ENCODE measurements around the gene USF3. TPM values are rescaled to one million over a fixed set of nuclear protein-coding genes. Genes with fewer than 3 reads are reported as not detected.

The USF3 gene
- total RNA-seq (10 to 100 TPM; 18.2 to 19.0 TPM), polyA plus RNA-seq (ENCODE audit: insufficient read length in 6 of 6) (10 to 100 TPM; 15.4 to 19.6 (median 17.7) TPM)
- long read RNA-seq, donor 1, full-length matches to known transcripts: 7 of 24 reads
- long read RNA-seq, donor 1, partial matches to known transcripts: 17 of 24 reads
- long read RNA-seq, donor 1, other reads (novel, unspliced or antisense): 0 of 24 reads
- long read RNA-seq, donor 2, full-length matches to known transcripts: 9 of 9 reads
- long read RNA-seq, donor 2, partial matches to known transcripts: 0 of 9 reads
- long read RNA-seq, donor 2, other reads (novel, unspliced or antisense): 0 of 9 reads
- long read RNA-seq, donor 3, full-length matches to known transcripts: 1 of 1 reads
- long read RNA-seq, donor 3, partial matches to known transcripts: 0 of 1 reads
- long read RNA-seq, donor 3, other reads (novel, unspliced or antisense): 0 of 1 reads
- long read RNA-seq, donor 4: 0 reads
- long read RNA-seq, donor 5, full-length matches to known transcripts: 7 of 7 reads
- long read RNA-seq, donor 5, partial matches to known transcripts: 0 of 7 reads
- long read RNA-seq, donor 5, other reads (novel, unspliced or antisense): 0 of 7 reads
- long read RNA-seq, donor 6, full-length matches to known transcripts: 2 of 2 reads
- long read RNA-seq, donor 6, partial matches to known transcripts: 0 of 2 reads
- long read RNA-seq, donor 6, other reads (novel, unspliced or antisense): 0 of 2 reads
- long read RNA-seq, donor 7: 0 reads
- long read RNA-seq, donor 8, full-length matches to known transcripts: 15 of 15 reads
- long read RNA-seq, donor 8, partial matches to known transcripts: 0 of 15 reads
- long read RNA-seq, donor 8, other reads (novel, unspliced or antisense): 0 of 15 reads
- long read RNA-seq, donor 9: 0 reads
- long read RNA-seq, donor 10, full-length matches to known transcripts: 1 of 2 reads
- long read RNA-seq, donor 10, partial matches to known transcripts: 0 of 2 reads
- long read RNA-seq, donor 10, other reads (novel, unspliced or antisense): 1 of 2 reads
- long read RNA-seq, donor 11, full-length matches to known transcripts: 4 of 18 reads
- long read RNA-seq, donor 11, partial matches to known transcripts: 14 of 18 reads
- long read RNA-seq, donor 11, other reads (novel, unspliced or antisense): 0 of 18 reads
- long read RNA-seq, donor 12, full-length matches to known transcripts: 5 of 5 reads
- long read RNA-seq, donor 12, partial matches to known transcripts: 0 of 5 reads
- long read RNA-seq, donor 12, other reads (novel, unspliced or antisense): 0 of 5 reads

- no peaks in the 10 kb centered on the region for H3K36me3 ChIP-seq
- H3K27ac ChIP-seq: peak within 1 kb of the TSS; percentile 95 to 99
- intact Hi-C loops (cut with DNase I): no loop called here
- peak within 1 kb of the TSS; percentile 81 to 86 for H3K4me3 ChIP-seq
- peak; percentile 84 for ATAC-seq
- H3K4me1 ChIP-seq: peaks cover 6 to 44% of the 10 kb centered on the region in 2 donors
- no peak for TF ChIP-seq CTCF (IDR thresholded peaks at IDR 0.05)
- peak; percentile 69 to 94 (median 84) for DNase-seq
- H3K9me3 ChIP-seq: no peaks in the 10 kb centered on the region
- no peaks in the 10 kb centered on the region for H3K27me3 ChIP-seq
Observed at GRCh38 chr3:113695786-113696645, at the start of gene USF3. USF3 (minus strand) TSS chr3:113696642; CDS start chr3:113674878, 21,764 bp downstream.

GRCh38 chr3:113745756-113746547 lies 49.5 kb upstream of the USF3 start, which contains the start of gene NAA50:
NAA50 (minus strand) TSS chr3:113746249; CDS start chr3:113745949, 300 bp downstream.
- Histone ChIP-seq H3K4me3 (peak within 1 kb of the TSS; percentile 81 to 89), H3K36me3 (no peaks in the 10 kb centered on the region), H3K9me3 (no peaks in the 10 kb centered on the region), H3K4me1 (peaks cover 20 to 70% of the 10 kb centered on the region in 2 donors), H3K27ac (peak within 1 kb of the TSS; percentile 97 to 99), H3K27me3 (no peaks in the 10 kb centered on the region)
- no peak for TF ChIP-seq CTCF (IDR thresholded peaks at IDR 0.05)
- ATAC-seq: peak; percentile 88
- DNase-seq: peak; percentile 95 to 98 (median 96)
- intact Hi-C loops (cut with DNase I): no loop called here

GRCh38 chr3:113744941-113745755 lies 48.7 kb upstream of the USF3 start:
- intact Hi-C loops (cut with DNase I): no loop called here
- H3K4me1 ChIP-seq: peaks cover 20 to 70% of the 10 kb centered on the region in 2 donors
- TF ChIP-seq CTCF (IDR thresholded peaks at IDR 0.05): peak; percentile 39 to 65

More at GRCh38 chr3:113744941-113745755, 48.7 kb upstream of the USF3 start:
- peak; percentile 80 for ATAC-seq
- peak; percentile 84 to 92 (median 86) for DNase-seq
- Histone ChIP-seq H3K36me3 (no peaks in the 10 kb centered on the region), H3K27ac (peak overlapping the region; percentile 97 to 99), H3K9me3 (no peaks in the 10 kb centered on the region), H3K4me3 (peak overlapping the region; percentile 81 to 89), H3K27me3 (no peaks in the 10 kb centered on the region)

Measured in left lung (tissue), 14 donors.